Activated T-cell treated with anti-CD3 and anti-CD28 coated beads for 48 hours (primary cell): ENCODE data around the gene SLC6A4.

Experiments
- DNase-seq: peaks from one replicate; pipeline ENCODE4 v3.0.0-alpha.2; 2020; ENCODE audit warnings: low read depth

SLC6A4 gene

DNA sequence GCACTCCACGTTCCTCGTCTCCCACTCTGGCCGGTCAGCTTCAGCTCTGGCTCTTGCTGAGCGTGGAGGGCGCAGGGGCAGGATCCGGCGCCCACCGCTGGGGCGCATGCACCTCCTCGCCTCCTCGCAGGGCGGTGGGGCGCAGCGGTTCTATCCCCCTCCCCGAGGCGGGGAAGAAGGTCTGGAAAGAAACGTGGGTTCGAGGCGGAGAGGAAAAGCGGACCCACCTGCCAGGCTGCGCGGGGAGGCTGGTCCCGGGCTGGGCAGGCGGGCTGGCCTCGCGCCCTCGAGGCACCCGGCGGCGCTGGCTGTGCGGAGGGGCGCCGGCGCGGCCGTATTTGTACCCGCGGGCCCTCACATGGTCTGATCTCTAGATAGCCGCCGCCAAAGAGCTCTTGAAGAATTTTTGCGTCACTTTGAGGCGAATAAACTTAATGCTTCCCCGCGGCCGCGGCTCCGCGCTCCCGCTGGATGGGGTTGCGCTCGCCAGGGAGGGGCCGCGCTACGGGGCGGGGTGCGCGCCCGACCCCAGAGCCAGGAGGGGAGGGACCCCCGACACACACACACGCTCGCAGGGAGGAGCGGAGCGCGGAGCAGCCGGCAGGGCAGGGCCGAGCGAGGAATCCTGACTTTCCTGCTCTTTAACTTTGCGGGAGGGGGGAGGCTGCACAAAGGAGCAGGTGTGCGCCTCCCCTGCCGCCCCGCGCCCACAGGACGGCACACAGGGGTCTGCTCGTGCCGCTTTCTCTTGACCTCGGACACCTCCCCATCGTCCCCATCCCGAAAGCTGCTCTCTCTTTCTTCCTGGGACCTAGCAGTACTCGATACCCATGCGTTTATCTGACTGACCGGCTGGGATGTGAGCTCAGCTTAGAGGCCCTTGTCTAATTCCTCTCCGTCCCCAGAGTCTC lies at the start of gene SLC6A4:
Gene SLC6A4 (minus strand): TSS at position 312 of the 911 bp plus-strand sequence. CDS start 13,739 bp downstream, outside the sequence.
- no peak for DNase-seq

DNA sequence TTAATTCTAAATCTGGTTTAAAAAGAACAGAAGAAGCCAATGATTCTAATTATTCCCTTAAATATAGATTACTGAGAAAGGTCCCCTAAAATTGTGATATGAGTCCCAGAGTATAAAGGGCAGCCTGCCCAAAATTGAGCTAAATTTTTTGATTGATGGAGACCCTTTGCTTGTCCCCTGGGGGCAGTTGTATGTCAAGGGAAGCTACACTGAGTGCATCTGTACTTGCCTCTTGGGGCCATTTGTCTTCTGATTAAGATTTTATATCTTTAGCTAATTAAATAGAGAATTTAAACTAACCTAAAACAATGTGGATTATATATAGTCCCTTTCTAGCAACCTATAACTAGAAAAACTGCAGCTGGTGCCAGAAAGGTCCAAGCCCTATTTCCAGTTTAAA lies 43.7 kb upstream of the SLC6A4 start:
- no peak for DNase-seq

DNA sequence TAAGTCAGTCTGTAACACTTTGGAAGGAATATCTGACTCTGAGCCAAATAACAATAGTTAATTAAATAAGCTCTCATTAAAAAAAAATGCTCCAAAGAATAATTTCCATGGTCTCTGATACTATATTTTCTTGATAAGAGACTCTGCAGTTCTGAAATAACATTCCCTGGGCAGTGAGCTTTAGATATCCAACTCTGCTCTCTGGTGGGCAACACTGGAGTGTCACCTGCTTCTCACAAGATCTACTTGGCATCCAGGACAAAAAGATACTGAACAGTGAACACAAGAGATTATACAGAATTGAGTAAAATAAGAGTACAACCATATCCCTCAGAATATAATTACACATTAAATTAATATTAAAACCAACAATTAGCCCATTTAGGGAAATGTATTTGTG lies 42.5 kb upstream of the SLC6A4 start:
- no peak for DNase-seq

DNA sequence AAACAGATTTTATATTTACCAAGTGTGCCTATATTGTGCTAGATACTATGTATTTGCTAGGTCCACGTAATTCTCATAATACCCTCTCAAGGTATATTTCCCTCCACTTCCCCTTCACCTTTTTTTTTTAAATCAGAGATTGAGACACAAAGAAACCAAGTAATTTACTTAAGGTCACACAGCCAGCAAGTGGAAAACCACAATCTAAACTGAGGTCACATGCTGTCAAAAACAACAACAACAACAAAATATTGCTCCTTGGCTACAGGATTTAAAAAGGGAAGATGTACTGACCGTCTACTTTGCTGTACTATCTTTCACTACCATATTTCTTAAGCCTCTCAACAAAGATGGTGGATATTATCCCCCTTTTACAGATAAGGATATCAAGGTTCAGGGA lies 40.4 kb upstream of the SLC6A4 start:
- DNase-seq, result no peak

DNA sequence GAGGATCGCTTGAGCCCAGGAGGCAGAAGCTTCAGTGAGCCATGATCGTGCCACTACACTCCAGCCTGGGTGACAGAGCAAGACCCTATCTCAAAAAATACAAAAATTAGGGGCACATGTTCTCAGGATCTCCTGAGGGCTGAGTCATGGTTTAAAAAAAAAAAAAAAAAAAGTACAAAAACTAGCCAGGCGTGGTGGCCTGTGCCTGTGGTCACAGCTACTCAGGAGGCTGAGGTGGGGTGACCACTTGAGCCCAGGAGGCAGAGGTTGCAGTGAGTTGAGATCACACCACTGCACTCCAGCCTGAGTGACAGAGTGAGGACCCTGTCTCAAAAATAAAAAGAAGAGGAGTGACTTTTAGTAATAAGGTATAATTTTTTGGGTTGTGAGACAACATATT lies 39.4 kb upstream of the SLC6A4 start:
- no peak for DNase-seq

DNA sequence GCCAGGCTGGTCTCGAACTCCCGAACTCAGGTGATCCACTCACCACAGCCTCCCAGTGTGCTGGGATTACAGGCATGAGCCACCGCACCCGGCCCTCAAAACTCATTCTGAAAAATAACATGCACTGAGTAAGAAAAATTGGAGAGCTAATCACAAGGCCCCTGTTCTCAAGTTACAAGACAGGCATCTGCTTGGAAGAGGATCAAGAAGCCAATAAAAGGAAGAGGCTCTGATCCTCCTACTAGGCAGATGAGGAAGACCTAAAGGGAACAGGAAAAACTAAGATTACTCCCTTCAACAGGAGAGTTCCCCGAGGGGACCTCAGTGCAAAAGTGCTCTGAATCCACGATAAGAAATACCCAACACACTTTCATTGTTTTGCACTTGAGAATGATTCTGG lies 37.9 kb upstream of the SLC6A4 start:
- no peak for DNase-seq

DNA sequence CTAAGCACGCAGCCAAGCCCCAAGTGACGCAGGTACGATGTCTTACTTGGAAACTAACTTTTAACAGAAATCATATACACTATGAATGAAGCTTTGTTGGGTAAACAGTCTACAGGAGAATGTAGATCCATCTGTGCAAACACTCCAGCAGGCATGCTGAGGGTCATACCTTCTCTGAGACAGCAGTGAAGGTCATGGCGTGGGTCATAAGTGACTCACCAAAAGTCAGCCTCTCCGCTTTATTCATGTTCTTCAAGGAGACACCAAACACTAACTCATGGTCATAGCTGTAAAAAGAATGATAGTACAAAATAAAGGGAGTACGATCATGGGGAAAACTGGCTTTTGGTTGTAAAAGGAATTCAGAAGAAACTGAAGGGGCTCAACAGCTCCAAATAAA lies 35.6 kb upstream of the SLC6A4 start:
- no peak for DNase-seq

DNA sequence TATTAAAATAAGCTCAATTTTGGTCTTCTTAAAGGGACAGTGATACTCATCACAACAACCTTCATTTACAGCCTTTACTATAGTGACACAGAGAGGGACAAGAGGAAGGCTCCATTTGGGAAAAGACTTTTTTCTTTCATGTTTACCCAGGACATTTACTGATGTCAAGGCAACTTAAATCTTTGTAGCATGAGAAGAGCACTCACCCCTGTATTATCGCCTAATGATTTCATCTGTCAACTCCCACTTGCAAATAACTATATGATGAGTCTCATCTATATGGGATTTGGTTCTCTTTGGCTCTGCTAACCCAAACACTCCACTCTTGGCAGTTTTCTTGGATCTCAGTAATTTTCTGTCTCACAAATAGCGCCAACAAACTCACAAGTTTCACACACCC lies 32.1 kb upstream of the SLC6A4 start:
- no peak for DNase-seq

DNA sequence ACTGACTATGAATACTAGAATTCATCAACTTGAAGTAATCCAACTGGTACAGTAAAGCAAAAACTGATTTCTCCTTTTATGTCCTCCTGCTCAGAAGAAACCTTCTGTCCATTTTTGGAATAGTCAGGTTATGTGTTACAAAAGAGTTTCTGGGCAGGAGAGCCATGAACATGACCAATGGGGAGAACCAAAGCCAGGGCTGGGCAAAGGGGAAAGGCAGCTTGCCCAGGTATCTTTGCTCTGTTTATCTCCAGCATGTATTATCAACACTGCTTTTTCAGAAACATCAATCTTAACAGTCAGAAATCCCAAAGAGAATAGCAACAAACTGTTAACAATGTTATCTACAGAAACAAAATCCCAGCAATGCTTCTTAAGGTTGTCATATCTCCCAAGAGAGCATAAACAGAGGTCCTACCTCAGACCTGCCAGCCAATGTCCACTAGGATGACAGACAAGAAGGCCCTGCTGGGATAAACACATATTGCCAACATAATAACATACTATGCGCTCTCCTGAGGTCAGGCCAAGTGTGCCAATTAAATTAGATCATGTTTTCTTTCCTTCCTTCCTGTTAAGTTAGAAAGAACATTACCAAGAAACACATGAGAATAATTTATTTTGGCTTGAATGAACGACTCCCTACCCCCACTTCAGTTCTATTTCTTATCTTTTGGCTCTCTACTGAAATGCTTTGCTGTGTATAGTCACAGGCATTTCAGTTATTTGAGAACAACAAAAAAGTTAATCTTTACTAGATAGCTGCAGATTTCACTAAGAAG lies 28.2 kb upstream of the SLC6A4 start:
- no peak for DNase-seq

DNA sequence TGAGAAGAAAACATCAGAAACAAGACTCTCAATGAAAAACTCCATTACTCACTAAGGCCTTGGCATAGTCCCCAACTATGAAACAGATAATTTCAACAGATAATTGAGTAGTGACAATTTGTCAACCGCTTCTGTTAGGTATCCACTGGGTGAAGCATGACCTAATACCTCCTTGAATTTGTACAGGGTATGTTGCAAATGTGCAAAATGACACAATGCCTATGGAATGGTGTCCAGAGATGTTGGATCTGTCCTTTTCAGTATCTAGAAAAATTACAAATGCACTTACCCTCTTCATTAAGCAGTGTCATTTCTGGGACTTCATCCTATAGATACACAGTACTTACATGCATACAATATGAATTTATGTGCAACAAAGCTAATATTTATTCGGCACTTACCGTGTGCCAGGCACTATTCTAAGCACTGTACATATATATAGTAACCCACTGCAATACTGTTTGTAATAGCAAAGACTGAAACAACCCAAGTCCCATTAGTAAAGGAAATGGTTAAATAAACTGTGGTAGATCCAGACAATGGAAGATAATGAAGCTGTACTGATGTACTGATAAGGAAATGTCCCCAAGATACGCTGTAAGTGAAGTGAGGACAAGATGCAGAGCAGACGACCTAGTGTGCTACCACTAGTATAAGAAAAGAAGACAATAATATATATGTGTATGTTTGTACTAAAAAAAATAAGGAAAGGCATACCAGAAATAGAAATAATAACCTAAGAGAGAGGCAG lies 21.4 kb upstream of the SLC6A4 start:
- no peak for DNase-seq

DNA sequence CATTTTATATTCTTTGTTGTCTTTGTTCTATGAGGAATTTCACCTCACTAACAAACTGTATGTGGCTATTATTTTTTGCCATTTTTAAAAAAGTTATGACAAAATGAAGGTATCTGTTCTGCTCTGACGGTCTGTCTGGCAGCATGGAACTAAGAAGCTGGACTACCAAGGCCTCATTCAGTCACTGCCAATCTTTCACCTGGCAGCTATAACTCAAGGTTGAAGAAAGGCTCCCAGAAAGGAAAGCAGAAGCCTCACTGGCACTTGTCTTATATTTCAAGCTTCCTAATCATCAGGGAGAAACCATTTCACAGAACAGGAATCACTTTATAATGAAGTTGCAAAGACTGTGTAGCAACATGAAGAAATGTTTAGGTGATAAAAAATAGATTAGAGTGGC lies 18.7 kb upstream of the SLC6A4 start:
- no peak for DNase-seq

DNA sequence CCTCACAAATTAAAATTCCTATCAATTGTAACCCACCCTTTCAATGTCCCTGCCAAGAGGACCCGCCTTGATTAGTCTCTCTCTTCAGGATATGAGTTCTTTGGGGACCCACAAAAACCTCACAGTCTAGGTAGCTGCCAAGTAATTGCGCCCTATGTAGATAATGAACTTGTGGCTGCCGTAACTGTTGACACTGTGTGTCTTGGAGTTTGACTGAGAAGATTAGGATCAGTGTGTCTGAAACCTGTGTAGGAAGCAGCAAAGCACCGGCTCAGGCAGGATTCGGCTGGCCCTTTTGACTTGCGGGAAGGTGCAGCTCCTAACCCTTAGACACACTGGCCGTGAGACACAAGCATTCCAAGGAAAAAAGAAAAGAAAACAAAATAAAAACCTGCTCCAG lies 17.8 kb upstream of the SLC6A4 start:
- DNase-seq, result no peak

DNA sequence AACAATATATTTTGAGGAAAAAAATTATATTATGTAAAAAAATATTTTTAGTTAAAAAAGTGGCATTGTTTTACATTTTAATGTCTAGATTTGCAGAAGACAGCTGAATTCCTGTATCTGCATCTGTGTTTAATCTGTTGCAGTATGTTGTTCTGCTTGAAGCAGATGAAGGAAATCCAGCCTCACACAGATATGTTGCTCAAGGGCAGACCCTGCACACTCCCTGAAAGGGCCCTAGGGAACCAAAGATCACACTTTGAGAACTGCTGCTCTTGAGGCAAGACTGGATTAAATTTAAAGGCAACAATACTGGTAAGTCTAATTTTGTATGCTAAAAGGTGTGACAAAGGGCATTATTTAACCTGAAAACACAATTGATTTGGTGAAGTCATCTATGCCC lies 16.4 kb upstream of the SLC6A4 start:
- DNase-seq, result no peak

DNA sequence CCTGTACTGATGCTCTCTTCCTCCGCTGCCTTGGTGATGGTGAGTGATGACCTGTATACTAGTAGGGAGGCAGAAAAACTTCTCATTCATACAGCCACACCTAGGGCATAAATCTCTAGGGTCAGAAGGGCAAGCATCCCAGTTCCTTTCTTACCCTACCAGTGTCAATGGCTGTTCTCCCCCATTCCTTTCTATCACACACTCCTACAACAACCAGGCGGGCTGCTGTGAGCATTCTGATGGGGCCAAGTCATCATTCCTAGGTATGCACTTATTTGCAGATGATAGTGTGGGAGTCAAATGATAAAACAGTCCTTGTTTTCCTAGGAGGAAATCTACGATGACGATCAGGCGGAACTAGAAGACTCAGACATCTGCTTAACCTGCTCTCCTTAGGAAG lies 14.0 kb upstream of the SLC6A4 start:
- no peak for DNase-seq

DNA sequence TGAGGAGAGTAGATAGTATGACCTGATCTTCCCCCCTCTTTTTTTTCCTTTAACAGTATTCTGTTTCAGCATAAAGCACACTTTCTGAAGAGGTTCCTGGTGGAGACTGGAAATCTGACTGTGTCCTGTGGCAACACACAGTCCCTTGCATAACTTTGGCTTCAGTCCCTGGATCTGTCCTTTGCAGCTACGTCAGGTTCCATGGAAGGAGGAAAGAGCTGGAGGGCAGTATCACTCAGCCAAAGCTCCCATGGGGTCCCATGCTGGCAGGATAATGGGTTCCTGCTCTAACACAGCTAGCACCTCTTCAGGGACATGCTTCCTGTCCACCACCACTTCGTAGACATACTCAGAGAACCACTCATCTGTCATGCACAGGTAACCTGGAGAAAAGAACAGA lies 13.3 kb upstream of the SLC6A4 start:
- no peak for DNase-seq

DNA sequence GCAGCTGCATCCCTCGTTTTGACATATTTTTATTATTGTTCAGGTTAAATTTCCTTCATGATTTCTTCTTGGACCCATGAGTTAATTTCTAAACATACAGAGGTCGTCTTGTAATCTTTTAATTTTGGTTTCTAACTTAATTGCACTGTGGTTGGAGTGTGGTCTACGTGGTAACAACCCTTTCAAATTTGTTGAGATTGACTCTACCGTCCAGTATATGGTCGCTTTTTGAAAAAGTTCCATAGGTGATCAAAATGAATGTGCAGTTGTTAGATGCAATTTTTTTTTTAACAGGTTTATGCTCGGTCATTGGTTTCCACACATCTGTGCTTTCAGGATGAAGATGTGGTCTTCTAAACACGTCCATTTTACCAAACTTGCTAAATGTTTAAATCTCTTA lies 11.0 kb upstream of the SLC6A4 start:
- no peak for DNase-seq

DNA sequence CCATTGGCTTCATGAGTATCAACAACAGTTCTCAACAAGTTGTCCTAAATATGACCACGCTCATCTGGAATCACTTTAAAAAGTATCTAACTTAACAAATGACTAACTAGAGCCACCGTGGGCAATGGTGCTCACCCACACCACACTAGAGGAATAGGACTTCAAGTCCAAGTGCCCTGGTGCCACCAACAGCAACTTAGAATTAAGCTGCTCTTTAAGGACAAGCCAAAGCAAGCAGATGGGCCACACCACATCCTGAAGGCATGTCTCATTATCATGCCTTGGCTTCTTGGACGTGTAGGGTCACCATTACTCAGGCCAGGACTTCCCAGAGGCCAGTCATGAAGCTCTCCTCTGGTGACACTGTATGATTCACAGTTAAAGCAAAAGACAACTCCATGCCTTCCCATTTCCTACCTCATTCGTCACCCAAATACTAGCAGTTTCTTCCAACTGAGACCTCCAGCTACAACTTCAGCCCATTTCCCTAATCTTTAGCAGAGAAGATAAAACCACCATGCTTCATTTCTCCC lies 9.4 kb upstream of the SLC6A4 start:
- no peak for DNase-seq

DNA sequence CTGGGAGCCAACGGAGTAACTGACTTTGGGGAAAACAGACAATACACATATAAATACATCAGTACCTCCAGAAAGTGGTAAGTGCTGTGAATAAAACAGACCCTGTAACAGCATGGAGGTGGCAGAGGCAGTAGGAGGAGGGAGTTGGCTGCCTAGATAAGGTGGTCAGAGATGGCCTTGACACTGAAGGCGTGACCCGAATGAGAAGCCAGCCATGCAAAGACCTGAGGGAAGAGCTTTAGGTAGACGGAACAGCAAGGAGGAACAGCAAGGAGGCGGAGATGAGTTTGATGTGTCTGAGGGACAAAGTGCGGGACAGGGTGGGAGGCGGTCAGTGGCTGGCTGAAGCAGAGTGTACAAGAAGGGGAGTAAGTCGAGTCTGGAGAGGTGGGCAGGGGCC lies 8.1 kb upstream of the SLC6A4 start:
- no peak for DNase-seq

DNA sequence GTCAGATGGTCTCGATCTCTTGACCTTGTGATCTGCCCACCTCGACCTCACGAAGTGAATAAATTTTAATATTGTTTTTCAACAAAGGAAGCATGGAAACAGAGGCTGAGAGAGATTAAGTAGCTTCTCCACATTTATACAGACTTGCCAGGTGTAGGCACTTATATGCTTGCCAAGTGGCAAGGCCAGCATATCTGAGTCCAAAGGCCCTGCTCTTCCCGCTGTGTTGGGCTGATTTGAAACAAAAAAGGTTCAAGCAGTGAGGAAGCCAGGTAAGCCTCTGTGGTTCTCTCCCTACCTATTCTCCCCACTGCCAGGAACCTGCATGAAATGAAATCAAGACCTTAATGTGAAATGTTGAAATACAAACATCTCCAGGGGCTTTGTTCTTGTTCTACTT lies 7.5 kb upstream of the SLC6A4 start:
- no peak for DNase-seq

DNA sequence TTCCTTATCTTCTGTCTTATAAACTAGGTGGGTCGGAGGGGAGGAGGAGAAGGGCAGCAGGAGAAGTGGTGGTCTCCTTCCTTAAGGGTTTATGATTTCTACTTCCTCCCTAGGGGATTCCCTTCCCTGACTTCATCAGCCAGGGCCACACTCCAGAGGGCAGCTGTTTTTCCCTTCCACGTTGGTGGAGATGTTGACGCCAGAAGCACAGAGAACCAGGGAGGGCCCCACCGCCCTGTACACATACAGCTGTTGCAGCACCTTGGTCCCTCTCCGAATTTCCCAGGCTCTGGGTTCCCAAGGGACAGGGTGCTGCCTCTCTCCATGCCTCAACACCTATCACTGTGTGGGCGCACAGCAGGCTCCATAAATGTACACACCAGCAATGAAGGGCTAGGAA lies 5.6 kb upstream of the SLC6A4 start:
- DNase-seq, result no peak

DNA sequence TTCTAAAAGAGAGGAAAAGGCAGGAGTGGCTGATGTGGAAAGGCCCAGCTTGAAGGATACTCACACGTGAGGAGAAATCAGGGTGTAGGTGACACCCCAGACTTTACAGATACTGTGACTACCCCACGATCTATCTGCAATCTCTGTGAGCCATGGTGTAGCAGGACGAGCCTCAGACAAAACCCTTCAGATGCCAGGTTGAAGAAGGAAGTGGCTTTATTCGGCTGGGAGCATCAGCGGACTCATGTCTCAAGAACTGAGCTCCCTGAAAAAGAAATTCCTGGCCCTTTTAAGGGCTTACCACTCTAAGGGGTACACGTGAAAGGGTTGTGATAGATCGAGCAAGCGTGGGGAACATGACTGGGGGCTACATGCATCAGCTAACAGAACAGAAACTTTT lies 4.7 kb upstream of the SLC6A4 start:
- DNase-seq, result no peak

DNA sequence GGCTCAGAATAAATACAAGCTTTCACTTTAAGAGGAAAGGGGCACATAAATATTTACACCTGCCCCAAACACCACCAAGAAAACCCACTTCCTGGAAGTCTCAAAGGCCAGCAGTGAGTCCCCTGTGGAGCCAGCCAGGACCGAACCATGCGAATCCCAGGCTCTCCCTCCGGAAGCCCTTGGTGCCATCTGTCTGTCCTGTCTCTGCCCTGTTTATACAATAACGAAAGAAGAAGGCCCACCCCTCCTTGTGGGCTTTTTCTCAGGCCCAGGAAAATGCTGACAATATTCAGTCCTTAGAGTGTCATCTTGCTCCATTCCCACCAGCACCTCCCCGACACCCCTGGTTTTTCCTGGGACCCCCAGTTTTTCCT lies 3.6 kb upstream of the SLC6A4 start:
- no peak for DNase-seq
